Dendritic cell treated with granulocyte-macrophage colony-stimulating factor and Interleukin-4, amounts not matched to agents 40 ng/mL and 50 ng/mL, for 4 days (primary cell): ENCODE measurements around the gene OR4D2.
"Not testable (repeated sequence)": the region's sequence is repeated elsewhere in the genome, so short reads cannot be mapped to it uniquely, and the experiment has no call there.

Source experiments
- H3K27ac Mint-ChIP-seq: one replicate; pipeline ENCODE4 v1.8.0; 2022; ENCODE audit warnings: mild to moderate bottlenecking, mixed read lengths
- H3K27me3 Mint-ChIP-seq: one replicate; pipeline ENCODE4 v1.8.0; 2022; ENCODE audit warnings: mild to moderate bottlenecking, mixed read lengths
- H3K36me3 Mint-ChIP-seq: one replicate; pipeline ENCODE4 v1.8.0; 2022; ENCODE audit warnings: low read depth, mixed read lengths
- H3K4me1 Mint-ChIP-seq: one replicate; pipeline ENCODE4 v1.8.0; 2022; ENCODE audit warnings: low read depth, mixed read lengths
- H3K4me3 Mint-ChIP-seq: one replicate; pipeline ENCODE4 v1.8.0; 2022; ENCODE audit warnings: mild to moderate bottlenecking, moderate library complexity, mixed read lengths
- H3K9me3 Mint-ChIP-seq: one replicate; pipeline ENCODE4 v1.8.0; 2022; ENCODE audit warnings: mixed read lengths
- intact Hi-C: fragments of 100-400 bp; cut with micrococcal nuclease; formaldehyde crosslinking; loops from one replicate; pipeline ENCODE4 v1.15.0; 2022

The OR4D2 gene

GRCh38 chr17:58166682-58167081, at the start of gene OR4D2:
OR4D2 (plus strand) TSS chr17:58166982; CDS start chr17:58169656, 2,674 bp downstream.
- no peak within 1 kb of the TSS for H3K4me3 Mint-ChIP-seq
- peaks cover 43% of the 10 kb centered on the region for H3K27me3 Mint-ChIP-seq
- H3K27ac Mint-ChIP-seq: no peak within 1 kb of the TSS
- H3K9me3 Mint-ChIP-seq: no peaks in the 10 kb centered on the region
- intact Hi-C loops: no loop called here
- no peaks in the 10 kb centered on the region for H3K36me3 Mint-ChIP-seq
- H3K4me1 Mint-ChIP-seq: no peaks in the 10 kb centered on the region

GRCh38 chr17:58117382-58117781, 49.4 kb upstream of the OR4D2 start:
- Mint-ChIP-seq H3K9me3 (no peaks in the 10 kb centered on the region), H3K4me3 (no peak overlapping the region)

GRCh38 chr17:58119491-58119890, 47.3 kb upstream of the OR4D2 start:
- H3K9me3 Mint-ChIP-seq: no peaks in the 10 kb centered on the region
- intact Hi-C loops: loop anchor here (10.0 kb wide), 2 partner anchors 875 to 985 kb away; no protein-coding TSS in a partner anchor
- H3K4me1 Mint-ChIP-seq: no peaks in the 10 kb centered on the region
- no peak overlapping the region for H3K27ac Mint-ChIP-seq
- no peak overlapping the region for H3K4me3 Mint-ChIP-seq
- H3K36me3 Mint-ChIP-seq: no peaks in the 10 kb centered on the region
- peaks cover 24% of the 10 kb centered on the region for H3K27me3 Mint-ChIP-seq

More at GRCh38 chr17:58117382-58117781, 49.4 kb upstream of the OR4D2 start:
- Mint-ChIP-seq H3K27ac (no peak overlapping the region), H3K36me3 (no peaks in the 10 kb centered on the region), H3K27me3 (peaks cover 26% of the 10 kb centered on the region), H3K4me1 (no peaks in the 10 kb centered on the region)
- intact Hi-C loops: loop anchor here (10.0 kb wide), 2 partner anchors 873 to 983 kb away; no protein-coding TSS in a partner anchor

GRCh38 chr17:58120195-58120822, 46.5 kb upstream of the OR4D2 start:
- Mint-ChIP-seq H3K27me3 (peaks cover 23% of the 10 kb centered on the region), H3K4me3 (no peak overlapping the region), H3K4me1 (no peaks in the 10 kb centered on the region), H3K36me3 (no peaks in the 10 kb centered on the region), H3K9me3 (no peaks in the 10 kb centered on the region), H3K27ac (no peak overlapping the region)
- intact Hi-C loops: no loop called here

- H3K36me3 Mint-ChIP-seq: no peaks in the 10 kb centered on the region
- H3K9me3 Mint-ChIP-seq: no peaks in the 10 kb centered on the region
These were observed 44.9 kb upstream of the OR4D2 start for GRCh38 chr17:58121925-58122324.

GRCh38 chr17:58127846-58128245, 38.9 kb upstream of the OR4D2 start:
- Mint-ChIP-seq H3K9me3 (no peaks in the 10 kb centered on the region), H3K27ac (no peak overlapping the region), H3K4me3 (no peak overlapping the region), H3K27me3 (peaks cover 26% of the 10 kb centered on the region), H3K4me1 (no peaks in the 10 kb centered on the region), H3K36me3 (no peaks in the 10 kb centered on the region)
- intact Hi-C loops: no loop called here

More at GRCh38 chr17:58121925-58122324, 44.9 kb upstream of the OR4D2 start:
- no peak overlapping the region for H3K27ac Mint-ChIP-seq
- peaks cover 23% of the 10 kb centered on the region for H3K27me3 Mint-ChIP-seq
- intact Hi-C loops: no loop called here
- H3K4me1 Mint-ChIP-seq: no peaks in the 10 kb centered on the region
- H3K4me3 Mint-ChIP-seq: no peak overlapping the region

- H3K9me3 Mint-ChIP-seq, H3K4me3 Mint-ChIP-seq, intact Hi-C loops, H3K4me1 Mint-ChIP-seq, H3K27ac Mint-ChIP-seq, H3K36me3 Mint-ChIP-seq: not testable (repeated sequence)
- H3K27me3 Mint-ChIP-seq: peaks cover 32% of the 10 kb centered on the region
These were observed 34.1 kb upstream of the OR4D2 start for GRCh38 chr17:58132697-58133096.

- Mint-ChIP-seq H3K27ac (no peak overlapping the region), H3K4me3 (no peak overlapping the region), H3K36me3 (no peaks in the 10 kb centered on the region), H3K9me3 (no peaks in the 10 kb centered on the region), H3K27me3 (peaks cover 30% of the 10 kb centered on the region), H3K4me1 (no peaks in the 10 kb centered on the region)
- intact Hi-C loops: loop anchor here (1.0 kb wide), 1 partner anchor 7 kb away; no protein-coding TSS in a partner anchor
These were observed 30.0 kb upstream of the OR4D2 start for GRCh38 chr17:58136669-58137279.

- Mint-ChIP-seq H3K9me3 (peaks cover 30% of the 10 kb centered on the region), H3K4me3 (no peak overlapping the region), H3K4me1 (no peaks in the 10 kb centered on the region), H3K36me3 (no peaks in the 10 kb centered on the region), H3K27ac (no peak overlapping the region), H3K27me3 (peaks cover 33% of the 10 kb centered on the region)
- intact Hi-C loops: no loop called here
These were observed 25.3 kb upstream of the OR4D2 start for GRCh38 chr17:58141505-58141904.

GRCh38 chr17:58143335-58143734, 23.4 kb upstream of the OR4D2 start:
- H3K4me1 Mint-ChIP-seq, H3K36me3 Mint-ChIP-seq, H3K27ac Mint-ChIP-seq, intact Hi-C loops, H3K4me3 Mint-ChIP-seq: not testable (repeated sequence)
- Mint-ChIP-seq H3K9me3 (peaks cover 34% of the 10 kb centered on the region), H3K27me3 (peaks cover 35% of the 10 kb centered on the region)

- Mint-ChIP-seq H3K36me3 (no peaks in the 10 kb centered on the region), H3K27me3 (peaks cover 39% of the 10 kb centered on the region), H3K27ac (no peak overlapping the region), H3K4me3 (no peak overlapping the region), H3K9me3 (peaks cover 34% of the 10 kb centered on the region), H3K4me1 (no peaks in the 10 kb centered on the region)
- intact Hi-C loops: no loop called here
These were observed 22.0 kb upstream of the OR4D2 start for GRCh38 chr17:58144801-58145200.

GRCh38 chr17:58147930-58148434, 18.8 kb upstream of the OR4D2 start, which contains the start of gene OR4D1:
OR4D1 (plus strand) TSS chr17:58148384; CDS start chr17:58155154, 6,770 bp downstream.
- Mint-ChIP-seq H3K36me3 (no peaks in the 10 kb centered on the region), H3K4me3 (no peak within 1 kb of the TSS)

GRCh38 chr17:58148609-58149008, 18.2 kb upstream of the OR4D2 start:
- Mint-ChIP-seq H3K27ac (no peak overlapping the region), H3K27me3 (peaks cover 34% of the 10 kb centered on the region), H3K9me3 (peaks cover 33% of the 10 kb centered on the region)

More at GRCh38 chr17:58147930-58148434, 18.8 kb upstream of the OR4D2 start, which contains the start of gene OR4D1:
- Mint-ChIP-seq H3K27me3 (peaks cover 34% of the 10 kb centered on the region), H3K27ac (no peak within 1 kb of the TSS), H3K9me3 (peaks cover 34% of the 10 kb centered on the region), H3K4me1 (peaks cover 7% of the 10 kb centered on the region)
- intact Hi-C loops: no loop called here

GRCh38 chr17:58150394-58150793, 16.4 kb upstream of the OR4D2 start:
- Mint-ChIP-seq H3K36me3 (no peaks in the 10 kb centered on the region), H3K9me3 (peaks cover 15% of the 10 kb centered on the region), H3K4me3 (no peak overlapping the region), H3K27me3 (peaks cover 31% of the 10 kb centered on the region), H3K4me1 (peaks cover 10% of the 10 kb centered on the region), H3K27ac (no peak overlapping the region)
- intact Hi-C loops: no loop called here

More at GRCh38 chr17:58148609-58149008, 18.2 kb upstream of the OR4D2 start:
- Mint-ChIP-seq H3K4me1 (peaks cover 10% of the 10 kb centered on the region), H3K4me3 (no peak overlapping the region), H3K36me3 (no peaks in the 10 kb centered on the region)
- intact Hi-C loops: no loop called here
